Measurements from ENCODE around the gene NSD1. TPM values are rescaled to one million over a fixed set of nuclear protein-coding genes. Genes with fewer than 3 reads are reported as not detected.

Gene NSD1
- total and polyA plus RNA-seq, 10 of the 15 experiments (the other 5 are each of a cell fraction or from before 2014, with no cell fraction given) = 7.0 to 57.9 (median 30.4) TPM

- TF ChIP-seq RB1 (IDR thresholded peaks at IDR 0.05; ENCODE audit: borderline replicate concordance) (peak; percentile 96), PBX3 (IDR thresholded peaks at IDR 0.05; ENCODE audit: insufficient replicate concordance, low read depth, low read length) (no peak), KLF5 (IDR thresholded peaks at IDR 0.05; ENCODE audit: partially characterized antibody) (no peak), NR2C1 (IDR thresholded peaks at IDR 0.05) (peak; percentile 30; the same call in 1 of the 2 replicates), MTA3 (IDR thresholded peaks at IDR 0.05; ENCODE audit: borderline replicate concordance, low read length) (no peak), CHD2 (IDR thresholded peaks at IDR 0.05; ENCODE audit: borderline replicate concordance, low read depth, low read length) (peak; percentile 78), NFXL1 (IDR thresholded peaks at IDR 0.05; ENCODE audit: borderline replicate concordance) (no peak), TCF12 (IDR thresholded peaks at IDR 0.05; ENCODE audit: low read depth, low read length) (0 out of 2 replicates have a peak, but pooled peaks have one; percentile 22), SMAD5 (IDR thresholded peaks at IDR 0.05; ENCODE audit: low read depth) (no peak; the same call in 1 of the 2 replicates), RAD51 (IDR thresholded peaks at IDR 0.05) (no peak), RCOR1 (conservative IDR thresholded peaks at IDR 0.05; ENCODE audit: low read depth, low read length) (0 out of 2 replicates have a peak, but pooled peaks have one; percentile 25), STAT1 (conservative IDR thresholded peaks at IDR 0.05) (peak; percentile 92; the same call in 1 of the 2 replicates), MLLT1 (IDR thresholded peaks at IDR 0.05) (no peak), GATAD2B (conservative IDR thresholded peaks at IDR 0.05; ENCODE audit: low read depth) (peak; percentile 96; the same call in 1 of the 2 replicates), NR2C2 (IDR thresholded peaks at IDR 0.05; ENCODE audit: borderline replicate concordance, control insufficient read depth, insufficient read length, low read depth) (no peak), EGR1 (IDR thresholded peaks at IDR 0.05; ENCODE audit: borderline replicate concordance in 1 of 2, low read depth in 2 of 2, low read length in 2 of 2) (peak in 1 of 2 experiments; percentile 69; a peak in 1 of 3 replicates), MTA2 (IDR thresholded peaks at IDR 0.05; ENCODE audit: low read depth) (no peak), SIX5 (IDR thresholded peaks at IDR 0.05; ENCODE audit: low read depth, low read length, severe bottlenecking) (no peak), NFYB (IDR thresholded peaks at IDR 0.05; ENCODE audit: insufficient read depth, low read depth, low read length) (peak; percentile 67; the same call in 1 of the 2 replicates), FOXK2 (IDR thresholded peaks at IDR 0.05) (no peak), CREM (IDR thresholded peaks at IDR 0.05; ENCODE audit: low read depth) (0 out of 2 replicates have a peak, but pooled peaks have one; percentile 7), RAD21 (IDR thresholded peaks at IDR 0.05; ENCODE audit: insufficient read depth, low read depth, low read length) (no peak), STAT3 (IDR thresholded peaks at IDR 0.05; ENCODE audit: low read depth, low read length) (no peak), TARDBP (IDR thresholded peaks at IDR 0.05; ENCODE audit: borderline replicate concordance) (0 out of 2 replicates have a peak, but pooled peaks have one; percentile 12), ZSCAN29 (IDR thresholded peaks at IDR 0.05) (peak; percentile 22; the same call in 1 of the 2 replicates), ZBTB11 (CRISPR knock-in tag; IDR thresholded peaks at IDR 0.05) (no peak)
These were observed at the start of gene NSD1 (continued) for GRCh38 chr5:177133096-177133852.
